NCI-H1092 treated with DMSO at 0.1 percent for 48 hours (cell line): ENCODE data around the gene PRPF6.

ENCODE experiments used
- DNase-seq: peaks from one replicate; lab custom pipeline; 2025; lab: John Stamatoyannopoulos, UW

The PRPF6 gene

DNA sequence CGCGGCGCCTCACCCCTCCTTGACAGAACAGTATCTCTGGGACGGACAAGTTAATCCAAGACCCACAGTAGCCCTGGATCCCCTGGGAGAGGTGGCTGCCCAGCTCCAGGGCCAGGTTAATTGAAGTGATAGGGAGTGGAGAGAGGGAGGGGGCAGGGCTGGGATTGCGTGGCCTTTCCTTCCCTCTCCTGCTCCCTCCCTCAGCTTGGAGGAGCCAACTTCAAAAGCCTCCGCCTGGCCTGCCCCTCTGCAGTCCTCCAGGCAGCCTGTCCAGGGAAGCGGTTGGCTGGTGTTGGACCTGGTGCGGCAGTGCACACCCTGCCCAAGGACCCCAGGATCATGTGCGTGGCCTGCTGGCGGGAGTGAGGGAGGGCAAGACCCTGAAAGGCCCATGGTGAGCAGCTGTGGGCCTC, 55.0 kb downstream of the PRPF6 start, which contains the start of gene C20orf204:
C20orf204 (plus strand) TSS at position 250 of the 413 bp plus-strand sequence; CDS start at position 392, 142 bp downstream.
- no peak for DNase-seq

DNA sequence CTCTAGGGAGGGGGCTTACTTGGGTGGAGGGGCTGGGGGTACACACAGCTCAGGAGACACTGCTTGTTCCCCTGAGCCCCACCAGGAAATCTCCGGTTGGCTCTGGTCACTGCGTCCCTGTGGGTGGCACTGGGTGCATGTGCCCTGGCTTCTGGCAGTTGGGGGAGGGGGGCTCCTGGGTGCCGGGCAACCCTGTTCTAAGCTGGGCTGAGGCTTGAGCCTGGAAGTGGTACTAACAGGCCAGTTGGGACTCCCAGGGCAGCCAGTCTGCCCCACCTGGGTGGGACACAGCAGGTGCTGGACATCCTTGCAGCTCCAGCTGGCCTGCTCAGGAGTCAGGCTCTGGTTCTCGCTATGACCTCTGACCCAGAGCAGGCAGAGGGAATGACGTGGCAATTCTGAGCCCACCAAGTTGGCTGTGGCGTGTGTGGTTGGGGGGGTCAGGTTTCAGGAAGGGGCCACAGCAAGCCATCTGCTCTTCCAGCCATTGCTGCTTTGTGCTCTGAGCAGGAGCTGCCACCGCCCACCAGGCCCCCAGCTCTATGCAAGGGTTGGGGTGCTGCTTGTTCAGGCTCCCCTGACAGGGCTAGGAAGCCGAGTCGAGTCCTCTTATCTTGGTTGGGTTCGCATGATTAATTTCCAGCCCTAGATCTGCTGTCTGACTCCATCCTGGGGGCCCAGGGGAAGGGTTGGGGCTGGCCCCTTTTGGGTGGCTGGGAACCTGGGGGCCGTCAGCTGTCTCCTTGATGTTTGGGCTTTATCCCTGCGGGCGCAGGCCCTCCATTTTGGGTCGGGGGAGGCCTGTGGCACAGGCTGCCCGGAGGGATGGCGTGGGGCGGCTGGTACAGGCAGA, 55.6 kb downstream of the PRPF6 start:
- no peak for DNase-seq

- no peak for DNase-seq
Observed at GRCh38 chr20:64037199-64037497, 56.2 kb downstream of the PRPF6 start.

- no peak for DNase-seq
Observed at GRCh38 chr20:64037498-64038213, 56.7 kb downstream of the PRPF6 start.

- no peak for DNase-seq
Observed at GRCh38 chr20:64038224-64038564, 57.3 kb downstream of the PRPF6 start.

GRCh38 chr20:64038565-64039292, 57.8 kb downstream of the PRPF6 start:
- DNase-seq = peak; percentile 22

DNA sequence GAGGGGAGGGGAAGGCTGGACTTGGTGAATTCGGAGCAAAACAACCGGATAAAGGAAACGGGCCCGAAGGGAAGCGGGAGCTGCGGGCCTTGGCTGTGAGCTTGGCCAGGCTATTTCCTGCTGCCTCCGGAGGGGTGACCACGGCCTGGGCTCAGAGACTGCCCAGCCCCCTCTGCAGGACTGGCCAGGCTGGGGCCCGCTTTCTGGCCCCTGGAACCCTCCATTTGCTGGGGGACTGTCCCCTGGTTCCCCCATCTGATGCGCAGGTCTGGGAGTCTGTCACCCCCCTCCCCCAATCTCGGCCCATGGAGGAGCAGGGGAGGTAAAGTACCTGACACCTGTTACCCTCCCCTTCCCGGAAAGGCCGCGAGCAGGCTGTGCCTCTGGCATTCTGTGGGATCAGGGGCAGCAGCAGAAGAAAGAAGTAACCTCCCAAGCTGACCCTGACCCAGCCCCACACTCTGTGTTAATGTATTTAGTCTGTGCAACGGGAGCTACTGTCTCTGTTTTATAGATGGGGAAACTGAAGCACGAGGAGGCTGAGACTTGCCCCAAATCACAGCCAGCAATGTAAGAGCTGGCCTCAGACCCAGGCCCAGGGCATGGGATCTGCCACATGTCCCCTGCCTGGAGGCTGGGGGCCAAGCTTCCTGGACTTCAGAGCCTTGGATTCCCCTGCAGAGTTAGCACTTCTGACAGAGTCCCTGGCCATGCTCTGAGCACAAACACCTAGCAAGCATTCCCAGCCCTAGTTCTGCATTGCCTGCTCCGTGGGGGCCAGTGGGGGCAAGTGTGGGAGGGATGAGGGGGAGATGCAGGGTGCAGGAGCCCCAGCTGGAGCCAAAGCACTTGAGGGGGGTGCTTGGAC, 58.6 kb downstream of the PRPF6 start:
- DNase-seq = no peak

DNA sequence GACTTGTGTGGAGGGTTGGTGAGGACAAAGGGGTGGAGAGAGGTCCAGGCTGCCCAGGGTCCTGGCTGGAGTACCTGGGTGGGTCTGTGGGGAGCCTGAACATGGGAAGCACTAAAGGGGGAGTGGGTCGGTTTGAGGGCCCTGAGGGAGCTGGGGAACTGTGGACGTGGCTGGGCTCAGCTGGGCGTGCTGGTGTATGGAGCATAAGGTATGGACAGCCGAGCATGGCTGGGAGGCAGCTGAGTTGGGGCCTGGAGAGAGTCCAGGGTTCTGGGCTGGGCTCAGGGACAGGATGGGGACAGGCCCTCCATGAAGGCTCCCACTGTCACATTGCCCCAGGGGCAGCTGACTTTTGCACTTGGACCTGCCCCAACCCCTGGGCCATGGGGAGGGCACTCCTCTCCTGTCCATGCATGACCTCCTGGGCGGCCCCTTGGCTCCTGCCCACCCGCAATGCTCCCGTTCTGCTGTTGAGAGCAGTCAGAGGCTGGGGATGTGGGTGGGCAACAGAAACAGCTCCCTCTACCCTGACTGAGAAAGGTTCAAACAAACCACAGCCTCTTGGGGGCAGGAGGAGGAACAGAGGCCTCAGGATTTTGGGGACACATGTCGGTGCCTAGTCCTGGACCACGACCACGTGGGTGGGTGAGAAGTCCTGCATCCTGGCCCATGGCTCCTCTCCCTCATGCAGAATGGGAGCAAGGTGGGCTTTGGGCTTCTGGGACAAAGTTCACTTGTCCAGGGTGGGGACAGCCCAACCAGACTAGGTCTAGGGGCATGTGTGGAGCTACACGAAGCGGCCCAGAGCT, 59.5 kb downstream of the PRPF6 start:
- no peak for DNase-seq

DNA sequence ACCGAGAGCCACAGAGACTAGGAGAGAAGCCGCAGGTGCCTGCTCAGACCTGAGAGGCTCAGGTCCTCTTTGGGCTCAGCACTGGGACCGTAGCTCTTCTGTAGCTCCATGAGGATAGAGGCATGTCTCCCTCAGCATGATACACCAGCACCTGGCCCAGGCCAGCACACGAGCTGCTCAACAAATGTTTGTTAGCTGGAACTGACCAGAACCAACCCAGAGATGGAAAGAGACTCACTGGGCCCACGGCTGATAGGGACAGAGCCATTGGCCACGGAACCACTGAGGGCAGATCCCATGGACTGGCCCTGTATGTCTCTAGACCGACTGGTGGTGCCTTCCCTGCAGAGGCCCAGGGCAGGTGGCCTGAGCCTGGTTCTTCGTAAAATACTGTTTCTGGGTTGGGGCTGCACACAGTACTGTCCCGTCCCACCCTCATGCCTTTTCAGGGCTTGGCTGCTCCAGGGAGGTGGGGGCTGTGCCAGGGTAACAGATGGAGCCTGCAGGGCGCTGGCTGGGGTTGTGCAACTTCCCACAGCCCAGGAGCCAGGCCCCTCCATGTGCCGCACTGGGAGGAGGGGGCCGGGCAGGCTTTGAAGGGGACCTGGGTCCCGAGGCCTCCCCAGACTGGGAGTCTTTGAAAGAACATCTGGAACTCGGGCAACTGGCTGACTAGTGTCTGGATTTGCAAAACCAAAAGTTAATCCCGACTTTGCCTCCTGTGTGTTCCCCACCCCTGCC, 60.3 kb downstream of the PRPF6 start:
- DNase-seq = no peak

DNA sequence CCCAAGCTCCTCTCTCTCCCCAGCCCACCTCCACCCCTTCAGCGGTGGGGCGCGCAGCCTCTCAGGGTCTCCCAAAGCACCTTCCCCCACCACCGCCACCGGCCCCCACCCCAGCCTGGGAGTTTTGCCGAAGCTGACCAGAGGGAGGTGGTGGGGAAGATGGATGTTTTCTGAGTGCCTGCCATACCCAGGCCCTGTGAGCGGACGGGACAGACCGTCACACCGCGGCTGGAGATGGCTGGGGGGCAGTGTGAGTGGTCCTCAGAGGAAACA, 60.8 kb downstream of the PRPF6 start:
- no peak for DNase-seq

- no peak for DNase-seq
Observed at GRCh38 chr20:64042054-64042781, 61.3 kb downstream of the PRPF6 start.

DNA sequence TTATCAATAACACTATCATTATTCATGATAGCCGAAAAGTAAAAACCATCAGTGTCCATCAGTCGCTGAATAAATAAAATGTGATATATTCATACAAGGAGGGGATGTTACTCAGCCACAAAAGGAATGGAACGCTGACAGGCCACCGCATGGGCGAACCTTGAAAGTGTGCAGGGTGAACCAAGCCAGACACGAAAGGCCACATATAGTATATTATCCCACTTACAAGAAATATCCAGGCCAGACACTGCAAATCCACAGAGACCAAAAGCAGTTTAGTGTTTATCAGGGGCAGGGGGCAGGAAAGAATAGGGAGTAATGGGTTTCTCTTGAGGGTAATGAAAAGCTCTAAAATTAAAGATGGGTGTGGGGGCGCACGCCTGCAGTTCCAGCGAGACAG, 62.8 kb downstream of the PRPF6 start:
- DNase-seq = no peak

GRCh38 chr20:64044484-64045247, 63.7 kb downstream of the PRPF6 start:
- no peak for DNase-seq

DNA sequence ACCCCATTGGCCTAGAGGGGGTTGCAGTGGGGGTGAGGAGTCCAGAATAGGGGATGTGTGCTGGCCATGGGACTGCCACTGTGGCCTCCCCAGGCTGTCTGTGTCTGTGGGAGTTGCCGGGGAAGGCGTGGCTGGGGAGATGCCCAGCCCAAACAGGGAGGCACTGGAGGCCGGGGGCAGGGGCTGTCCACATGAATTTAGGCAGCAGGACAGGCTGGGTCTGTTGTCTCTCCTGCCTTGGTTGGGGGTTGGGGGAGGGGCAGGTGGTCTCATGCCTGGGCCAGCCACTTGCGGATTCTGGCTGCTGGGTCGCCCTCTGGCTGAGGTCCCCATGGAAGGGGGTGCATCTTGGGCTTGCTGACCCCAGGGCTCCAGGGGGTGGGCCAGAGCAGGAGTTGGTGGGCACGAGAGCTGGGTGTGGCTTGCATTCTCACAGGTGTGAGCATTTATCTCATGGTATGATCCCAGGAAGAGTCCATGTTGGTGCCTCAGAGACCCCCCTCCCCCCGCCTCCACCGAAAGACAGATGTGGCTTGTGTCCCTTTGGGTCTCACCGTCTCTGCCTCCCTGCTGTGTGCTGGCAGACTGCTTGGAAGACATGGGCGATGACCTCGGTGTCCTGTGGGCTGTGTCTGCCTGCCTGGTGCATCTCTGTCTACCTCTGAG, 64.5 kb downstream of the PRPF6 start:
- no peak for DNase-seq

GRCh38 chr20:64047046-64047389, 66.1 kb downstream of the PRPF6 start:
- no peak for DNase-seq

GRCh38 chr20:64047968-64048401, 67.1 kb downstream of the PRPF6 start:
- DNase-seq = no peak

DNA sequence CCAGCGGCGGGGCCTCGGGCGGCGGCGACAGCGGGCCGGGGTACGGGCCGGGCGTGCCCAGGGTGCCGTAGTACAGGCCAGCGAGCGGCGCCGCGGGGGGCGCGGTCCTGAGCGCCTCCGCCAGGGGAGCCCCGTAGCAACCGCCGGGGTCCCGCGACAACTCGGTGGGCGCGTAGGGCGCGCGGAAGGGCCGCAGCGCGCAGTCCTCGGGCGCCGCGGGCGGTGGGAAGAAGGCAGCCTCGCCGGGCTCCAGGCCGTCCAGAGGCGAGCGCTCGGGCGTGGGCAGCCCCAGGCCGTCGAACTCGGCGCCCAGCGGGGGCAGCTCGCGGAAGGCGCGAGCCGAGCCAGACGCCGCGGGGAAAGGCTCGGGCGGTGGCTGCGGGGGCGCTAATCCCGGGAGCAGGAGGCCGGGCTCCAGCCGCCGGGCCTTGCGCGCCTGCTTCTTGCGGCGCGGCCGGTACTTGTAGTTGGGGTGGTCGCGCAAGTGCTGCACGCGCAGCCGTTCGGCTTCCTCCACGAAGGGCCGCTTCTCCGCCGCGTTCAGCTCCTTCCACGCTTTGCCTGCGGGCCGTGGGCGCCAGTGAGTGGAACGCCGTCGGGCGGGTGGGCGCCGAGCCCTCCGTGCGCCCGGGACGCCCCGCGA, 67.6 kb downstream of the PRPF6 start:
- no peak for DNase-seq
